Cerebellar nuclear complex (tissue), 1 donor: ENCODE results near the gene CRYGN.
A peak's percentile ranks its signal among the peaks of the same experiment; 100 is the strongest.

Experiments
- DNase-seq, 2 experiments: peaks; one replicate each; lab custom pipeline; 2025; lab: John Stamatoyannopoulos, UW

CRYGN gene

DNA sequence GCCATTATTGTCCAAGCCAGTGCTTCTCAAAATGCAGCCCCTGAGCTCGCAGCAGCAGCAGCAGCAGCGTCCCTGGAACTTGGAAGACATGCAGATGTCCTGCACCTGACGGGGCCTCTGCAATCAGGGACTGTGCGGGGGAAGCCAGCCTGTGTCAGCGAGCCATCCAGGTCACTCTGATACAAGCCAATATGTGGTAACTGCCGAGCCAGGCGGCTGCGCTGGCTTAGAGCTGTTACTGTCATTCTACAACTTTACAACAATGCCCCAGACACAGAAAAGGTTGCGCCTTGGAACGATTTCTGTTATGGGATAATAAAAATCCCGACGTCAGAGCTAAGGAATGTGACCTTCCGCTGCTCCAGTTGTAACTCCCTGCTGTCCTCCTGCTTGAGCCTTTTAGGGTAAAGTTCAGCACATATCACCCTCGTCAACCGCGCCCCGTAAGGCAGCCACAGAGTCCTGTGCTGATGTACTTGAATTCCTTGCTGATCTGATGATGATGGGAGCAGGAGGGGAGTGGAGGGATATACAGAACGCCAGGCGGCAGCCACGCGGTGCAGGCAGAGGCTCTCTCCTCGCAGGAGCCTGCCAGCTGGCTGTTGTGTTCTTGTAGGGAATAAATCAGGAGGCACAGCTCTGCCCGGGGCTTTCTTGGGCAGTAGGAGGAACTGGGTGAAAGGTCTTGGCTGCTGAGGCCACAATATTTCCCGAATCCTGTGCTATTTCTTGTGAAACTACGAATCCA is 20.0 kb upstream of the CRYGN start:
- DNase-seq = peak in 1 of 2 experiments; percentile 18

DNA sequence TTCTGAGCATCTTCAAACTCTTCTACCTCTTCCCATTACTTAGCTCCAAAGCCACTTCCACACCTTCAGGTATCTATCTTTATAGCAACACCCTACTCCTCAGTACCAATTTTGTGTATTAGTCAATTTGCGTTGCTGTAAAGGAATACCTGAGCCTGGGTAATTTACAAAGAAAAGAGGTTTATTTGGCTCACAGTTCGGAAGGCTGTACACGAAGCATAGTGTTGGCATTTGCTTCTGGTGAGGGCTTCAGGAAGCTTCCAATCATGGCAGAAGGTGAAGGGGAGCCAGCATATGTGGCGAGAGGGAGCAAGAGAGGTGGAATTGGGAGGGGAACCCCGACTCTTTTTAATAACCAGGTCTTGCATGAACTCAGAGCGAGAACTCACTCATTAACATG is 17.6 kb upstream of the CRYGN start:
- DNase-seq = no peak

- DNase-seq = no peak
Observed at GRCh38 chr7:151456782-151457181, 16.8 kb upstream of the CRYGN start.

DNA sequence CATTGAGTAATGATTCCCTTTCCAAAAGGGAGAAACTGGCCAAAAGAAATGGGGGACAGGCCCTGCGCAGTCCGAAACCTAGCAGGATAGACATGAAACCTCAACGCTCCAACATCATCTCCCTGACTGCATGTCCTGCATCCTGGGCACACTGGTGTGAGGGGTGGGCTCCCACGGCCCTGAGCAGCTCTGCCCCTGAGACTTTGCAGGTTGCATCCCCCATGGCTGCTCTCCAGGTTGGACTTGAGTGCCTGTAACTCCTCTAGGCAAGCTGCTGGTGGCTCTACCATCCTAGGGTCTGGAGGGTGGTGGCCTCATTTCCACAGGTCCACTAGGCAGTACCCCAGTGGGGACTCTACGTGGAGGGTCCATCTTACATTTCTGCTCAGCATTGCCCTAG is 16.3 kb upstream of the CRYGN start:
- DNase-seq = no peak

- DNase-seq = no peak
Observed at GRCh38 chr7:151455690-151456089, 15.7 kb upstream of the CRYGN start.

DNA sequence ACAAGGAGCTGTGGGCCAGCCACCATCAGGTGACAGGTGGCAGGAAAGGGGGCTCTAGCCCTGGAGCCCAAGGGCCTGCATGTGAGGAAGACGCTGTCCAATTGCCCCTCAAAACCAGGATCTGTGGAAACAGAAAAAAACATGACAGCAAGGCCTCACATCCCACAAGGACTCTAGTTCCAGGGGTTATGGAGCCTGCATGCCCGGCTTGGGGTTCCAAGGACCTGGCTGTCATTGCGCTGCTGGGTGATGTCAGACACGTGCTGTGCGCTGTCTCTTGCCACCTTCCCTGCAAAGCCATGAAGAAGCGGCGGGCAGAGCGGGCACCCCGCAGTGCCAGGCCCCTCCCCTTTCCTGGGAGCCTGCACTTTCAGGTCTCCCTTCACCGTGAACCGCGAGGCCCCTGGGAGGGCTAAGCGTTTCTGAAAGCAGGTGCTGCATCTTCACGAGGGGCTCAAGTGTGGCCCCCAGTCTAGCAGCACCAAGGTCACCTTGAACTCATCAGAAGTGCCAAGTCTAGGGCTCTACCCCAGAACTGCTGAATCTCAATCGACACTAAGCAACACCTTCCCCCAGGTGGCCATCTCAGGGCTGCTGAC is 15.1 kb upstream of the CRYGN start:
- no peak for DNase-seq

DNA sequence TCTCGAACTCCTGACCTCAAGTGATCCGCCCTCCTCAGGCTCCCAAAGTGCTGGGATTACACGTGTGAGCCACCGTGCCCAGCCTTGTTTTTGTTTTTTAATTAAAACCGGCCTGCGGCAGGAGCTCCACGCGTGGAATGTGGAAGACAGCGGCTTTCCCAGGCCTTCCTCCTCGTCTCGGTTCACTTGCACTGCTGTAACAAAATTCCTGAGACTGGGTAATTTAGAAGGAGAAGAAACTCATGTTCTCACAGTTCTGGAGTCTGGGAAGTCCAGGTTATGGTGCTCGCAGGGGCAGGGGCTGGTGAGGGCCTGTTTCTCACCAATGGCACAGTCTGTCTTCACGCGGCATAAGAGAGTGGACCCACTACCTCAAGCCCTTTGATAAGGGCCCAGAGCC is 14.4 kb upstream of the CRYGN start:
- DNase-seq = no peak

- no peak for DNase-seq
Observed at GRCh38 chr7:151453326-151453791, 13.4 kb upstream of the CRYGN start.

GRCh38 chr7:151452680-151453325 is 12.9 kb upstream of the CRYGN start:
- DNase-seq = no peak

GRCh38 chr7:151451626-151452571 is 12.0 kb upstream of the CRYGN start:
- DNase-seq = no peak

- DNase-seq = no peak
Observed at GRCh38 chr7:151451156-151451555, 11.2 kb upstream of the CRYGN start.

DNA sequence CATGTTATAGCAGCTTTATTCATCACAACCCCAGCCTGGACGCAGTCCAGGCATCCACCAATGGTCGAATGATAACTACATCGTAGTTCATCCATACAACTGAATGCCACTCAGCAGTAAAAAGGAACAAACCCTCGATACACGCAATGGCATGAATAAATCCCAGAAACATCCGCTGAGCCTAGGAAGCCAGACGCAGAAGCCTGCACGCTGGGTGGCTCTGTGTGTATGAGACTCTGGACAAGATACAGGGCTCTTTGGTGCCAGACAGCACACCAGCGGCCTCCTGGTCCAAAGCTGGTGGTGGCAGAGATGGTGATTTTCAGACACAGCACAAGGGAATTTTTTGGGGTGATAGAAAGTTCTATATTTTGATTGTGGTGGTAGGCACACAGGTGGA is 10.0 kb upstream of the CRYGN start:
- no peak for DNase-seq

GRCh38 chr7:151448261-151449252 is 8.6 kb upstream of the CRYGN start:
- DNase-seq = no peak

GRCh38 chr7:151447901-151448260 is 7.9 kb upstream of the CRYGN start:
- DNase-seq = no peak

- DNase-seq = no peak
Observed at GRCh38 chr7:151447312-151447711, 7.4 kb upstream of the CRYGN start.

DNA sequence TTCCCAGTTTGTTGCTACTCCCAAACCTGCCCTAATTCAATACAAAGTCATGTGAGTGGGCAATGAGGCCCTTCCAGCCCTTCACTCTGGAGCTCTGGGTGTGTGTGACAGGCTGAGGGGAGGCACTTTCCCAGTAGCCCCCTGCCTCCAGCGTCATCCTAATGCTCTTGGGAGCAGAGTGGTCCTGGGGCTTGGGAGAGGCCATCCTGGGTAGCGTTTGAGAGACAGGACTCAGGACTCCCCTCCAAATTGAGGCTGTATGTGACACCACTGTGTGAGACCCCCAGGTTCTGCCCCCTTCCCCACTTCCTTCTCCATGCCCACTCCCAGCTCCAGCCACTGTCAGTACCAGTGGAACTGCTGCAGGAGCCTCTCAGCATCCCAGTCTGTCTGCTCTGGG is 6.5 kb upstream of the CRYGN start:
- no peak for DNase-seq

DNA sequence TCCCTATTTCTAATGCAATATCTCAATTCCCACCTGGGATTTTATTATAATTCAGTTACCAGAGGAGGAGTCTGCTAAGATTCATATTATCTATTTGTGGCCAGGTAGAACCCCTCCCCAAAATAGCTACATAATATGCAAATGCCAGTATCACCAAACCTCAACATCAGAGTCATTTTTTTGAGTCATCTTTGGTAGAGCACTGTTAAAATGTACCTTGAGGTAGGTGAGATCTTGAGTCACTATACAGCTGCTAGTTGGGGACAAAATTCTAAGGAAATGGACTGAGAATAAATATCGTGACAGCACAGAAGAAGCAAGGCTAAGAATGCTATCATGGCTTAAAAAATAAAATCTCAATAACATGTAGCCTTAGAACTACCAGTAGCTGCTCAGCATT is 4.7 kb upstream of the CRYGN start:
- DNase-seq = no peak

GRCh38 chr7:151442776-151443496 is 3.0 kb upstream of the CRYGN start:
- DNase-seq = no peak

DNA sequence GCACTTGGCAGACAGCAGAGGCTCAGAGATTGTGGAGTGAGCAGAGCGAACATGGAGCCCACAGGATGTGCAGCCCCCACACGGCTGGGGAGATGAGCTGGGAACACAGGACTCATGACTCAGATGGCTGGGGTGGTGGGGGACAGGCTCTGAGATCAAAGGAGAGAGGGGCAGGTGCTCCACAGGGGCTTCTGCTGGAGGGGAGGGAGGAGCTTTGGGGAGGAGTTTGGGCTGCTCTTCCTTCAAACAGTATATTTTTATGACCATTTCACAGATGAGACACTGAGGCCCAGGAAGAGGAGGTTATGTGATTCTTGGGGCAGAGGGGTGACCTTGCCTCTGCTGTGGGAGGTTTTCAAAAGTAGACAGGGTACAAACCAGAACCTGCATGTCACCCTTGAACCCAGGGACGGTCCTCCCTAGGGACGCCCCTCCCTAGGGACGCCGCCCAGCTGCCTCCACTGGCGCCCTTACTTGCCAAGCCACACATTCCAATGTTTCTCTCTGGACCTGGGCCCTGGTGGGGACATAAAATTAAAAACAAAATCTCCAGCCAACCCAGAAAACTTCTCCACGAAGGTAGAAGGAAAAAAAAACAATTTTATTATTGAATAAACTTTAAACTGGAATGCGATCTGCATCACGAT is 981 bp upstream of the CRYGN start:
- DNase-seq = no peak
